GM21381 (cell line): ENCODE results near the gene AKR1B1.
"Not testable (repeated sequence)": the region's sequence is repeated elsewhere in the genome, so short reads cannot be mapped to it uniquely, and the experiment has no call there.

Experiments
- ATAC-seq: cut with Tn5 transposase; IDR thresholded peaks from one replicate; pipeline ENCODE4 v1.9.1; 2021; ENCODE audit warnings: mild to moderate bottlenecking, moderate library complexity; ENCODE audit not compliant: unreplicated experiment

AKR1B1 gene

DNA sequence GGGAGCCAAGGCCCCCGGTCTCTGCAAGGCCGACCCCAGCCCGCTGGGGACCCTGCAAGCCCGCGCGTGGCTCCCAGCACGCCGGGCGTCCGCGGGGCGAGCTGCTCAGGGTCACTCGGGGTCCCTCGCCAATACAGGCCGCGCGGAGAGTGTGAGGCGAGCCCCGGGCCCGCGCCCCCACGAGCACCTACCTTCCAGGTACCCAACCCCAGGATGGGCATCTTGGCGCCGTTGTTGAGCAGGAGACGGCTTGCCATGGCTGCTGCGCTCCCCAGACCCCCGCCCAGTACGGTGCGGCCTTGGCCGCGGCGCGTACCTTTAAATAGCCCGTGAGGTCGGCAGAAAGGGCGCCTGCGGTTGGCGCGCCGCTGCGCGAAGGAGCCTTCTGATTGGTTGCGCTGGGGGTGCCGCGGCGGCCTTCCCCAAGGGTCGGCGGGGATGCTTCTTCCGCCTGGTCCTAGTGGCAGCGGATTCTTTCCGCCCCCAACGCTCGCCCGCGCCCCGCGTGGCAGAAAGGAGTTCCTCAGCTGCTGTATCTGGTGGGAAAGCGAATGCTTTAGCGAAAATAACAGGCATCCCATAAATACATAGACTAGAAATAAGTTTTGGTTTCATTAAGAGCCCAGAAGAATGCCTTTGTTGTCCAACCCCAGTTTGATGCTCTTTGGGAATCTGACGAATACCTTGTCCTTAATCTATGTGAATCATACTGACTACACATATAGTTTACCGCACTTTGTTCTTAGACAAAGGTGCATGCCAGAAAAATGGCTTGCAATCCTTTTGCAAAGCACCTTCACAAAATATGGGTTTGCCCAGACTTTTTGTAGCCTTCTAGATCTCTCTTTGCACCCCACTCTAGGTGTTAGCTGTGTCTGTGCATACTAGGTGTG, at the start of gene AKR1B1:
TSS of gene AKR1B1 (minus strand) at position 295 of the 893 bp plus-strand sequence. CDS start at position 257, 38 bp downstream.
- ATAC-seq = peak; percentile 95

DNA sequence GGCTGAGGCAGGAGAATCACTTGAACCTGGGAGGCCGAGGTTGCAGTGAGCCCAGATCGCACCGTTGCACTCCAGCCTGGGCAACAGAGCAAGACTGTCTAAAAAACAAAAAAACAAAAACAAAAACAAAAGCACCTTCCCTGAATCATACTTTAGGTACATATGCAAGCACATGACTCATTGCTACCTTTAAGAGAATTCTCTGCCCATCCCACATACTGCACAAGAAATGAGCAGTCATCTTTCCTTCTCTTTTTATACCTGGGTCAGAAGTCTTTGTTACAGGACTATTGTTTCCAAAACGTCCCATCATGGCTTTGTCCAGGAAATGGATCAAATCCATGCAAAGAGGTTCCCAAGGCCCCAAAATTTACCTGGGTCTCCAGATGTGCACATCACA, 47.0 kb upstream of the AKR1B1 start:
- ATAC-seq = no peak

DNA sequence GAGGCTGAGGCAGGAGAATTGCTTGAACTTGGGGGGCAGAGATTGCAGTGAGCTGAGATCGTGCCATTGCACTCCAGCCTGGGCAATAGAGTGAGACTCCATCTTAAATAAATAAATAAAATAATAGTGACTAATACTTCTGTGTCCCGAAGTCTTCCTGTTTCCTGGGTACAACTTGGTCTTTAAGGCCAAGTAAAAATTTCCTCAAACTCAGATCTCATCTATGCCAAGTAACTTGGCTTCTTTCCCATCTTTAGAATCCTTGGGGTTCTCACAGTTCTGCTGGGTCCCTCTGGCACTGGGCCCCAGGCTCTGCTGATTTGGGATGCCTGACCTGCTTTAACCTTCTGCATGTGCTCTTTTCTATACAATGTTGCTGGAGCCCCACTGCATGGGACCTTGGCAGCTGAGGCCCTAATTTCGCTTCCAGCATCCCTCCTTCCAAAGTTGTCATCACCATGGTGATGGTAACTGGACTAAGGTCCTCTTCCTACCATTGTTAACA, 45.8 kb upstream of the AKR1B1 start:
- ATAC-seq = no peak

DNA sequence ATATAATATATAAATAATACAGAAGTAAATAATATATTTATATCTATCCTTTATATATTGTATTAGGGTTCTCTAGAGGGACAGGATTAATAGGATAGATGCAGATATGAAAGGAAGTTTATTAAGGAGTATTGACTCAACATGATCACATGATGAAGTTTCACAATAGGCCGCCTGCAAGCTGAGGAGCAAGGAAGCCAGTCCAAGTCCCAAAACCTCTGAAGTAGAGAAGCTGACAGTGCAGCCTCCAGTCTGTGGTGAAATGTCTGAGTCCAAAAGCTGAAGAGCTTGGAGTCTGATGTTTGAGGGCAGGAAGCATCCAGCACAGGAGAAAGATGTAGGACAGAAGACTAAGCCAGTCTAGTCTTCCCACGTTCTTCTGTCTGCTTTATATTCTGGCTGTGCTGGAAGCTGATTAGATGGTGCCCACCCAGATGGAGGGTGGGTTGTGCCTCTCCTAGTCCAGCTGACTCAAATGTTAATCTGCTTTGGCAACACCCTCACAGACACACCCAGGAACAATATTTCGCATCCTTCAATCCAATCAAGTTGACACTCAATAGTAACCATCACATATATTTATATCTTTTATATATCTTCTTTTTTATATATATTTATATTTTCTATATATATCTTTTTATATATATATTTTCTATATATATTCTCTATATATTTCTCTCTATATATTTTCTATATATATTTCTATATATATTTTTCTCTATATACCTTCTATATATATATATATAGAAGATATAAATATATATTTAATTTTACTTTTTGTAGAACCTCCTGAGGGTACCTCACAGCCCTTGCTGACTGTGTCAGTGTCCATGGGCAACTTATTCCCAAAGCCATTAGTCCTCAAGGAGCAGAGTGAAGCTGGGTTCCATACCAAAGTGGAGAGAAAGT, 43.8 kb upstream of the AKR1B1 start:
- ATAC-seq = no peak

DNA sequence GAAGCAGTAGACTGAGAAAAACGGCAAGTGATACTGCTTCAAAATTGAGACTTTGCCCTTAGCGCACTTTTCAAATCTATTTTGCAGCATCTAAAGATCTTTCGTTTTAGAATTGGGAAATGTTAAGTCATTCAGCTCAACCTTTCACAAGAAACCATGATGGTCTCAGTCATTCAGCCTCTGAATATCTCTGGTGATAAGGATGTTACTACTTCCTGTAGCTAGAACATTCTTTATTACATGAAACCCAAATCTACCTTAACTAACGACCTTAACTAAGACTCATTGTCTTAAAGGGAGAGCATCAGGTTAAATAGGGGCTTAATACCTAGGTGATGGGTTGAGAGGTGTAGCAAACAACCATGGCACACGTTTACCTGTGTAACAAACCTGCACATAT, 42.1 kb upstream of the AKR1B1 start:
- no peak for ATAC-seq

DNA sequence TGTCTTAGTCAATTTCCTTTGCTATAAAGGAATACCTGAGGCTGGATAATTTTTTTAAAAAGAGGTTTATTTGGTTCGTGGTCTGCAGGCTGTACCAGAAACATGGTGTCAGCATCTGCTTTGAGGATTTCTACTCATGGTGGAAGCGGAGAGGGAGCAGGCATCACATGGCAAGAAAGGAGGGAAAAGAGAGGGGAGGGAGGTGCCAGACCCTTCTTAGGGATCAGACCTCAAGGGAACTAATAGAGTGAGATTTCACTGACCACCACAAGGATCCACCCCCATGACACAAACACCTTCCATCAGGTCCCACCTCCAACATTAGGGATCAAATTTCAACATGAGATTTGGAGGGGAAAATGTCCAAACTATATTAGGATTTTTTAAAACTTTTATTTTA, 41.5 kb upstream of the AKR1B1 start:
- no peak for ATAC-seq

DNA sequence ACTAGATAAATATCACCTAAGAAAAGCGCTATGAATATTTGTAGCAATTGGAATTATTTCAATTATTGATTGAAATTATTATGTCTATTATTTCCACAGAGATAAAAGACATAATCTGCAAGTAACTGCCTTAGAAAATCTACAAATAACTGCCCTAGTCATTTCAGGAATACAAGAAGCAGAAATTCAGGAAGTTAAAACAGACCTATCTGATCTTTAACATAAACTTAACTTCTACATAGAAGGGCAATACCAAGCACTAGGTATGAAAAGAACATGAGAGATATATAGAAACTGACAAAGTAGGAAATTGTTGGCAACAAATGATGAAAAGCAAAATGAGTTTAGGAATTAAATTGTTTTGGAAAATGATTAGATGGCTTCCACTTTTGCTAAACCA, 36.6 kb upstream of the AKR1B1 start:
- ATAC-seq = no peak

DNA sequence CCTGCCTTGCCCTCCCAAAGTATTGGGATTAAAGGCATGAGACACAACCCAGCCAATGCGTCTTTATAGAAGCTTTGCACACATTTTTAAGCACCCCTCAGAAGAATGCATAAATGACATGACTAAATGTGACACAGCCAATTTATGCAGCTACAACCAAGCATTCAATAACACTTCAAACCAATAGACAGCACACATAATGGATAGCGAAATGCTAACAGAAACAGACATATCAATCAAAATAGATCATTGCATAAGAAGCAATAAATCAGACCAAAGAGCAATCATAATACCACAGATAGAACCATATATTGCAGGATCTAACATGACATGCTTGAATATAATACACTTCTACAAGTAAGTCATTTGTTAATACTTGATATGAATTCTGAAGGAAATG, 34.2 kb upstream of the AKR1B1 start:
- no peak for ATAC-seq

DNA sequence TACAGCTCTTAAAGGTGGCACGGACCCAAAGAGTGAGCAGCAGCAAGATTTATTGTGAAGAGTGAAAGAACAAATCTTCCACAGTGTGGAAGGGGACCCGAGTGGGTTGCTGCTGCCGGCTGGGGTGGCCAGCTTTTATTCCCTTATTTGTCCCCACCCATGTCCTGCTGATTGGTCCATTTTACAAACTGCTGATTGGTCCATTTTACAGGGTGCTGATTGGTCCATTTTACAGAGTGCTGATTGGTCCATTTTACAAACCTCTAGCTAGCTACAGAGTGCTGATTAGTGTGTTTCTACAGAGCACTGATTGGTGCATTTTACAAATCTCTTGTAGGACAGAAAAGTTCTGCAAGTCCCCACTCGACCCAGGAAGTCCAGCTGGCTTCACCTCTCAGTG, 28.8 kb upstream of the AKR1B1 start:
- not testable (repeated sequence) for ATAC-seq

DNA sequence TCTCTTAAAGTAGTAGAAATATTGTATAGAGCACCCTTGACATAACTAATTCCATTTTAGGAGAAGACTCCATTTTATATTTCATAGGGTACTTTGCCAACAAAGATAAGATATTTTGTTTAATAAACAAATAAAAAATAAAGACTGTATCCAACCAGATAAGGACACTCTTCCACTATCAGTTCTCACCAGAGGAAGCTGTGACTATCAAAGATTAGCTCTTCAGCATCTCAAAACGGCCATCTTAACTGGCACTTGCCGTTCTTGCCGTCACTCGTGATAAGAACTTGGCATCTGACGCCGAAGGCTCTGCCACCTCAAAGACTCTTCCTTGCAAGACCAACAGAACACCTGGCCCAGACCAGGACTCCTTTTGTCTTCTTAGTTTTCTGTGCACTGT, 26.3 kb upstream of the AKR1B1 start:
- no peak for ATAC-seq

DNA sequence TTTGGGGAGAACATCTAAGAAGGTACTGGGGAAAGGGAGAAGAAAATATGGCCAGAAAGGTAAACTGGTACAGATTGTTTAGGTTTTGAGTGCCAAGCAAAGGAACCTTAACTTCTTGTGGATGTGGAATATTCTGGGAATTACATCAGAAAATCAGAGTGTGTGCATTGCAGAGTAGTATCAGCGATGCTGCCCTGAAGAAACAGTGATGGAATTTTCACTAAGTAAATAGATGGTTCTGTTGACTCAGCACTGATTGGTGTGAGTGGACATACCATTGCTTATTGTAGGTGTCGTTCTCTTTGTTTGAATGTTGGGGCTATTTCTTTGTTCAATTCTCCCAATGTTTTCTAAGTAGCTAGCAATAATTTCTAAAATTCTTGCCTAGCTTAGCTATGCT, 24.4 kb upstream of the AKR1B1 start:
- no peak for ATAC-seq

DNA sequence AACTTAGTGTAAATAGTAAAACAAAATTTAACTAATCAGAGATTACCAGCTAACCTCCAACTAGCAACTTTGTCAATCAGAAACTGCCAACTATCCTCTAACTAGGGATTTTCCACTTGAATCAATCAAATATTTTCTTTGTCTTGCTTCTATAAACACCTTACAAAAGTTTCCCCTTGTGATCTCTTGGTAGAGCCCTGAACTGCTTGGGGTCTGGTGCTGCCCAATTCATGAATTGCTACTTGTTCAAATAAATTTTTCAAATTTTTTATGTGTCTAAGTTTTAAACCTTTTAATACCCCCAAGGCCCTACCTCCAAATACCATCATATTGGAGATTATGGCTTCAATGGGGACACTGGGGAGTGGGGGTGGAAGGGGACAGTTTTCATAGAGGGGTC, 24.0 kb upstream of the AKR1B1 start:
- no peak for ATAC-seq

DNA sequence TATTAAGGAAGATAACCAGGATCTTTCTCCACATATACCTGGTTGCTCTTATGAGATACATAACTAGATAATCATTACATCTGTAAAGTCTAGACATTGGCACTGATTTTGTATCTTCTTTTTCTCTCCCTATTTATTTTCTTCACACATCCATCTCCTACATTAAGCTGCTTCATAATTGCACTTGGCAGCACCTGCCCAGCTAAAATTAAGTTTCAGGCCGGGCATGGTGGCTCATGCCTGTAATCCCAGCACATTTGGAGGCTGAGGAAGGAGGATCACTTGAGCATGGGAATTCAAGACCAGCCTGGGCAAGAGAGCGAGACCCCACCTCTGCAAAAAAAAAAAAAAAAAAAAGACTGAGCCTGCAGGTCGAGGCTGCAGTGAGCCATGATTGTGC, 22.3 kb upstream of the AKR1B1 start:
- ATAC-seq = no peak

DNA sequence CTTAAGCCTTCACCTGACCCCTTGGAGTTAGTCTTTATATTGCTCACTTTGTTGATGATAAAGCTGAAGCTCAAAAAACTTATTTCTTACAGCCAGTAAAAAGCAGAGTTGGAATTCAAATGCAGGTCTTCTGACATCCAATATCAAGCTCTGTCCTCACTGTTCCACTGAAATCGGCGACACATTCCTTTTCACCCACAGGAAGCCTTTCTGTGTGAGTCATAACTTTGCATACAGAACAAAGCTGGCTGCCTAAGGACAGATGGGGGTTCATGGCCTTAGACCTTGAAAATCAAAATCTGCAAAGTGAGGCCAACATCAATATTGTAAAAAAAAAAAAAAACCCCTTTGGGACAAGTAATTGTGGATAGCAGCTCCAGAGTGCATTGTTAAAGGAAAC, 21.8 kb upstream of the AKR1B1 start:
- ATAC-seq = no peak

DNA sequence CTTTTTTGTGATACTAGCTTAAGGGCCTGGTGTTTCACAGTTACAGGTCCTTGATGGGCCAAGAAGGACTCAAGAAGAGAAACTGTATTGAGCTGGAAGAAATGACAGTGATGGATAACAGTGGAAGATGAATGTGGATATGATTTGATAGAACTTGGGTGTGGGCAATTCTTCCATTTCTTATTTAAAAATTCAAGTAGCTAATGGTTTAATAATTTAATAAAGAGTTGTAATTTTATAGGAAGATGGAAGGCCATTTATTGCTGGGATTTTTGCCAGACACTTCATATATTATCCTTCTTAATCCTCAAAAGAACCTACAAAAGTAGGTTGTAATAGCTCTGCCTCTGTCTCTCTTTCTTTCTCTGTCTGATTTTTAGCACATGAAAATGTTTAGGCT, 21.3 kb upstream of the AKR1B1 start:
- no peak for ATAC-seq

DNA sequence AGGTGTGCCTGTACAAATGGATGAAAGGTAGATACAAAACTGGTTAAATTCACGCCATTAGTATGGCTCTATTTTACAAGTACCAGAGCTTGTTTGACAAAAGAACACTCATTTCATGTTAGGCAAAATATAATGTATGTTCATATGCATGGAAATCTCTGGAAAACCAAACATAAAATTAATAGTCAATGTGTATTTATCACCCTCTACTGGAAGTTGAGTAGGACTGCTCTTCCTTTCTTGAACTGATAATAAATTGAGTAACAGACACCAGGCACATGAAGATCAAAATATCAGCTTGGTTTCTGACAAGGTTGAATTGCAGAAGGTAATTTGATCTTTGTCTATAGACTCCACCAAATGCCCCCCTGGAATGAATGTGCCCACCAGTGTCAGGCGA, 19.8 kb upstream of the AKR1B1 start:
- ATAC-seq = no peak

DNA sequence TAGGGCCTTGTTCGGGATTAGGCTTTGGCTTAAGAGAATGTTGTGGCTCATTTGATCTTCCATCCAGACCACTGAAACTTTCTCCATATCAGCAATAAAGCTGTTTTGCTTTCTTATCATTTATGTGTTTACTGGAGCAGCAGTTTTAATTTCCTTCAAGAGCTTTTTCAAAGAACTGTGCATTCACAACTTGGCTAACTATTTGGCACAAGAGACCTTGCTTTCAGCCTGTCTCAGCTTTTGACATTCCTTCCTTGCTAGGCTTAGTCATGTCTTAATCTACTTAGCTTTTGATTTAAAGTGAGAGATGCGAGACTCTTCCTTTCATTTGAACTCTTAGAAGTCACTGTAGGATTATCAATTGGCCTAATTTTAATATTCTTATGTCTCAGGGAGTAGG, 19.1 kb upstream of the AKR1B1 start:
- ATAC-seq = no peak

DNA sequence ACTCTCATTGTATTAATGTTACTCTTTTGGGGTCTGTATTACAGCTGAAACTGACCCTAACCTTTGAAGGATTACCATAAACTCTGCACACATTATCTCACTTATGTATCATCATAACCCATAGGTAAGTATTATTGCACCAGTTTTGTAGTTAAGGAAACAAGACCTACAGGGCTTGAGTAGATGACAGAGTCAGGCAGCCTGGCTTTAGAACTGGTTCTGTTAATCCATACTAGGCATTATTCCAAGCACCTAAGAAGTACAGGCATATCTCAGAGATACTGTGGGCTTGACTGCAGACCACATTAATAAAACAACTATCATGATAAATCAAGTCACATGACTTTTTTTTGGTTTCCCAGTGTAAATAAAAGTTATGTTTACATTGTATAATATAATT, 17.1 kb upstream of the AKR1B1 start:
- ATAC-seq = no peak

DNA sequence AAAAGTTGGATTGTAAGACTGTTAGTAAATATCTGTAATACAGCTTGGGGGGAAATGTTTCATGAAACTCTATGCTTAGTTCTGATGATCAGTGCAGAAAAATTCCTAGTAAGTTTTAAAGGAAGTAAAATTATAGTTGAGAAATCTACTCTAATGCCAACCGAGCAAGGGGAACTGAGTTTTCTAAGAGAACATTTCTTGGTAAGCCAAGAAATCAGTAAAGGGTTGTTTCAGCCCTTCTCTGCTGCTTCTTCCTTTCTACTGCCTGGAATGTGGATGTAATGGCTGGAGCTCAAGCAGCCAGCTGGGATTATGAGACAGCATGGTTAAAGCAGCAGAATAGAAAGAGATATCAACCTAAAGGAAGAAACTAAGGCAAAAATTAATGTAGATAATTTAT, 15.9 kb upstream of the AKR1B1 start:
- no peak for ATAC-seq

DNA sequence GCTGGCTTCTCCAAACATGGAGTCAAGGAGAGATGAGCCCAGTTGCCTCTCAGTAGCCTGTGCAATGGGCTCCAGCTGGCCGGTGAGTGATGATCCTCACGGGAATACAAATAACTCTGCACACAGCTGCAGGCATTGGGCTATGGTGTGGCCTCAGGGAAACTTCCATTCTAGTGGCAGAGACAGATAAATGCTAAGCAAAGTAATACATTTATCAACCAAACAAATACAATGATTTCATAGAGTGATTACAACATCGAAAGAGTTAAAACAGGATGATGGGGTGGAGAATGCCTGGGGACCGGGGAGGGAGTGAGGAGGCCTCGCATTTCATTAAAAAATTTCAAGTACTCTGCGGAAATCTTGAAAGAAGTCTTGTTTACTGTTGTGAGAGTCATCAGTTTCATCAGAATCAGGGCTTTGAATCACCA, 15.0 kb upstream of the AKR1B1 start:
- no peak for ATAC-seq

DNA sequence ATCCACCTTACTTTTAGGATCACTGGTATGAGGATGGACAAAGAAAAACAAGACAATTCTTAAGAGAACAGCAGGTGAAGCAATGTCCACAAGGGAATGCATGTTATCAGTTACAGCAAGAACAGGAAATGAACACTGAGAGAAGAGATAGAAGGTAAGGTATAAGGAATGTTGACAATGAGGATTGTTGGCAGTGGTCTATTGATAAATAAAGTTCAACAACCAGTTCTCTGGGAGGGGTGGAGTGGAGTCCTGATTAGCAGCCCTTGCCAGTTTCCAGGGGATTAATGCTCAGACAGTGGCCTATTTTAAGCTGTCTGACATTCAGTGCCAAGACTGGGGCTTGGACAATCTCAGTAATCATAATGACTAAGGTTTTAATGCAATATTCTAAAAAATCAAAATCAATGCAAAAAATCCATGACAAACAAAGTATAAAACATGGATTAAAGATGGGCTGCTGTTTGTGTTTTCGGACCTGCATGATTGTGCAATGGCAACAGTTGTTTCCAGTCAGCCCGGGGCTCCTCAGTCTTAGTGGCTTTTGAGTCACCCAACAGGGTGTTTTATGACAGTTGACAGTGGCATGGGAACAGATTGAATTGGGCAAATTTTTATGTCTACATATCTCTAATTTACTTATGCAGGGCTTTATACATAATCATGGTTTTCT, 13.8 kb upstream of the AKR1B1 start:
- ATAC-seq = no peak
